ENCODE measurements around the gene ITGB4.

GRCh38 chr17:75692976-75693375 is 28.3 kb upstream of the ITGB4 start:
- TF ChIP-seq CTCF (IDR thresholded peaks at IDR 0.05) (no peak), POLR2A (IDR thresholded peaks at IDR 0.05) (no peak)
